T-helper 22 cell (primary cell): ENCODE results near the gene ARHGAP23.

ENCODE experiments used
- DNase-seq: peaks from one replicate; pipeline ENCODE4 v3.0.0-alpha.2; 2020; ENCODE audit warnings: low read depth

The ARHGAP23 gene

DNA sequence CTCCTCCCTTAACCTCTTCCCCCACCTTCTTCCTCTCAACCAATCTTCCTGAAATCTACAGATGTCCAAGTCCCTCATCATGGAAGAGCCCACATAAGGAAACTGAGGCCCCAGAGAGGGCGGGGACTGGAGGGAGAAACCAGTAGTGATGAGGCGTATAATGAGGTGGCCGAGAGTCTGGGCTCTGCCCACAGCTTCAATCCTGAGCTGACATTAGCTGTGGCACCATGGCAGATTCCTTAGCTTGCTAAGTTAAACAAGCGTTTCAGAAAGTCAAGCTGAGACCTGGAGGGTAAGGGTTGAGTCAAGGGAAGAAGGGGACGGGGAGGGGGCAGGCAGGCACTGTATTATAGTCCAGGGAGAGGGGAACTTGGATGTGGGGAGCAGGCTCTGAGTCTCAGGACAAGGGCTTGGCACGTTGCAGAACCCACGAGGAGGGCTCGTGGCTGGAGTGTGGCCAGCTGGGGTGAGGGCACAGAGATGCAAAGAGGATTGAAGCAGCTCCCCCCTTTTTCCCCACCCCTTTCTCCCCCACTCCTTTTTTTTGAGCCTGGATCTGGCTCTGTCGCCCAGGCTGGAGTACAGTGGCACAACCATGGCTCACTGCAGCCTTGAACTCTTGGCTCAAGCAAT is 13.3 kb downstream of the ARHGAP23 start:
- DNase-seq = no peak

DNA sequence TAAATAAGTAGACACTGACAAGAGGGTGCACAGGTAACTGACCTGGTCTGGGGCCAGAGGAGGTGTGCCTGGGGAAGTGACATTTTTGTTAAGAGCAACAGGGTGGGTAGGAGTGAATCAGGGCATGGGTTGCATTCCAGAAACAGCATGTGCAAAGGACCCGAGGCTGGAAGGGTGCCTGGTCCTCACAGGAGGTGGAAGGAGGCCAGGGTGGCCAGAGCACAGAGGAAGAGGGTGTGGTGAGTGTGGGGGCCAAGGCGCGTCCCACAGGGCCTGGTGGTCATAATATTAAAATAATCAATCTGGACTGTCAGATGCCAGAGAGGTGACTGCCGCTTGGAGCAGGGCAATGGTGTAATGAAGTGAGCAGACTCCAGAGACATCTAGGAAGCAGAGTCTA is 14.3 kb downstream of the ARHGAP23 start:
- DNase-seq = no peak

GRCh38 chr17:38443356-38444031 is 15.2 kb downstream of the ARHGAP23 start:
- no peak for DNase-seq

- peak; percentile 15 for DNase-seq
Measured at GRCh38 chr17:38444151-38444550, 15.9 kb downstream of the ARHGAP23 start.

DNA sequence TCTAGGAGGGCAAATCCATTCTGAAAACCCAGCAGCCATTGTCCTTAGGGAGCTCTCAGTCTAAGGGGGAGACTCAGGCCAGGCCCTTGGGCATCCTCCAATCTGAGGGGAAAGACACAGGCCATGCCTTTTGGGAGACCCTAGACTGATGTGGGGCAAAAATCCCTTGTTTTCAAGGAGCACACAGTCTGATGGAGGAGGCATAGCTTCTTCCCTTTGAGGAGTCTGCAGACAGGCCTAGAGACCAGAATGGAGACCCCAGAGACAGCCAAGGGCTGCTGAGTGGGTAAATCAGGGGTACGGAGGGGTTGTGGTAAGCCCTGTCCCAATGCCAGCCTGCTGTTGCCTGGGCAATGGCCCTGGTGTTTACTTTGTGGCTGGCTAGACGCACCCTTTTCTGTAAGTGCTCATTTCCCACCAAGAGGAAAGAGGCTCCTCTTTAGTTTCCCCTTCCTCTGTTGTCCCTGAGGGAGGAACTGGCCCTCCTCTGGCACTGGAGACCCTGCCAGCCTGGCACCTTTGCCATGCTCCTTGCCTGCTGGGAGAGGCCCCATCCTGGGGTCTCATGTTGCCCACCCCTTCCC is 19.3 kb downstream of the ARHGAP23 start:
- DNase-seq = no peak

GRCh38 chr17:38448208-38448771 is 20.0 kb downstream of the ARHGAP23 start:
- DNase-seq = no peak

DNA sequence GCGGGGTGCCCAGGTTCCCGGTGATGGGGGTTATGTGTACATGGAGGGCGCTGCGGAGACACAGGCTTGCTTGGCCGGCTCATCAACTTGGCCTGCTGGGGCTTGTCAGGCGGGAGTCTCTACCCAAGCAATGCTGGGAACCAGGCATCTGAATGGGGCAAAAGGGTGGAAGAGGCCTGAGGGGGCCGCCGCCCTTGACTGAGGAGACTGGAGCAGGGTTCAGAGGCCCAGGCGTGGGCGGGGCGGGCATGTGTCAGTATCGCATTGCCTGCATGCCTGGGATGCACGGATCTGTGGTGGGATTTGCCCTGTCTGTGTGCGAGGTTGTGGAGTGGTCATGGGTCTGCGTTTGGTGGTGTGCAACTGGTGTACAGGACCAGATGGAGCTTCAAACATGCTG is 21.1 kb downstream of the ARHGAP23 start:
- no peak for DNase-seq

GRCh38 chr17:38450557-38451029 is 22.3 kb downstream of the ARHGAP23 start:
- no peak for DNase-seq

DNA sequence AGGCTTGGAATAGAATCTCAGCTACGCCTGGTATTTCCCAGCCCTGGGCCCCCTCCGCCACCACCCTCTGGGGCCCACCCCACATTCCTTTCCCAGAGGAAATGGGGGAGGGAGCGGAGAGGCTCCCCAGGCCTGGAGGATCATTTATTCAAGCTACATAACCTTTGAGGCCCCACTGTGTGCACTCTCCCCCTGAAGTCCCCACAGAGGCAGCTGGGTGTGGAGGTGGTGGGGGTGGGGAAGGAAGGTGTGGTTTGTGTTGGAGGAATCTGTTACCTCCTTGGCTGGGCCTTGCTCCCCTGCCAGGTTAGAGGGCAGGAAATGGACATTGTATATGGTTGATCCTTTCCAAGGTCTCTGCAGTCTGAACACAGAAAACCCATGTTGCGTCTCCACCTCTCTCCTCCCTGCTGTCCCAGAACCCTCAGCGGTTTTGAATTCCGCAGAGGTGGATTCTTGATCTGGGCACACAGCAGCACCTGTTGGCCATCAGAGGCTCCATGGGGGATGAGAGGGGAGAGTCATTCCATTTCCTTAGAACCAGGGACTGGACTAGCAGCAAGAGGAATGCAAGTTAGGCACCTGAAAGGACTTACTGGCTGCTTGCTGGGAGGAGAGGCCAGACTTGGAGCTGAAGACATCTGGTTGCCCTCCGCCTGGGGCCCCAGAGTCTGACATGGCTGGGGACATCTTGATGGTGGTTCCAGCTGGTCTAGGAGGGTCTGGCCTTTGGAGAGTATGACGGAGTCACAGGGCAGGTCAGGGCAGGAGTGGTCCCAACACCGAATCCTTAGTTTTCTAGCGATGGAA is 23.0 kb downstream of the ARHGAP23 start:
- DNase-seq = no peak

- DNase-seq = no peak
Measured at GRCh38 chr17:38451840-38452529, 23.7 kb downstream of the ARHGAP23 start.

DNA sequence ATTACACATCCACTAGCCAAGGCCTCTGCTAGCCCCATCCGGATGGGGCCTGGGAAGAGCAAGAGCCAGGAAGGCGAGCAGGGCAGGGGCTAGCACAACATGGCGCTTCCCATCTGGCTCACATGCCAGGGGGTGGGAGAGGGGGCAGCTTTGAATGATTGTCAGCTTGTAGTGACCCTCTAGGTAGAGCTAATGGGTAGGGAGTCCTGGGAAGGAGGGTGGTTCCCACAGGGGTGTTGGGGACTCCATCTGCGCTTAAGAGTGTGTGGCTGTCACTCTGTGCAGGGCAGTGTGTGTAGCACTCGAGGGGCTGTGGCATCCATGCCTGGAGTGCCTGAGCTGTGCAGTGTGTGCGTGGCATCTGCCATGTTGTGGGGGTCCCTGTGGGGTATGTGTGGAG is 24.5 kb downstream of the ARHGAP23 start:
- no peak for DNase-seq

- no peak for DNase-seq
Measured at GRCh38 chr17:38453951-38454421, 25.7 kb downstream of the ARHGAP23 start.

- DNase-seq = no peak
Measured at GRCh38 chr17:38454532-38454931, 26.3 kb downstream of the ARHGAP23 start.

DNA sequence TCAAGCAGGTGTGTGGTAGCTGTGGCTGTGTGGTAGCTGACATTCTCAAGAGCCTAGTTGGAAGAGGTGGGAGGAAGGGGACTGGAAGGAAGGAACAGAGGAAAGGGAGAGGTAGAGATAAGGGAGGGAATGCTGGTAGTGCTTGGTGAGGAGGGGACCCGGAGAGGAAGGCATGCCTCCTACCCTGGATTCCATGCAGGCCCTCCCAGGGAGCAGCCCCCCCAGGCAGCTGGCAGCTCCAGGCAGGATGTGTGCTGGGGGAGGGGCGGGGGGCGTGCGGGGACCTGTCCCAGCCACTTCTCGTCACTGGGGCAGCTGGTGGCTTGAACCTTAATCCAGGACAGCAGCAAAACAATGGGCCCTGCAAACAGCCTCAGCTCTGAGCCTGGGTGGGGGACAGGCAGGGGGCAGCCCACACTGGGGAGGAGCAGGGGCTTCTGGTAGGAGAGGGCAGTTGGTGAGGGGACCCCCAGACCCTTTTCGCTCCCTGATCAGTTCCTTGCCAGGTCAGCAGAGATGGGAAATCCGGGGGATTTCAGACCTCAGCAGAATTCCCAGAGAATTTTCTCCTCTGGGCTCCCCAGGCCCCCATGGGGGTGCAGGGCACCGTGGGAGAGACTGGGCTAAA is 27.1 kb downstream of the ARHGAP23 start:
- DNase-seq = no peak

GRCh38 chr17:38456031-38456815 is 28.0 kb downstream of the ARHGAP23 start:
- no peak for DNase-seq

- DNase-seq = no peak
Measured at GRCh38 chr17:38457577-38458371, 29.5 kb downstream of the ARHGAP23 start.

DNA sequence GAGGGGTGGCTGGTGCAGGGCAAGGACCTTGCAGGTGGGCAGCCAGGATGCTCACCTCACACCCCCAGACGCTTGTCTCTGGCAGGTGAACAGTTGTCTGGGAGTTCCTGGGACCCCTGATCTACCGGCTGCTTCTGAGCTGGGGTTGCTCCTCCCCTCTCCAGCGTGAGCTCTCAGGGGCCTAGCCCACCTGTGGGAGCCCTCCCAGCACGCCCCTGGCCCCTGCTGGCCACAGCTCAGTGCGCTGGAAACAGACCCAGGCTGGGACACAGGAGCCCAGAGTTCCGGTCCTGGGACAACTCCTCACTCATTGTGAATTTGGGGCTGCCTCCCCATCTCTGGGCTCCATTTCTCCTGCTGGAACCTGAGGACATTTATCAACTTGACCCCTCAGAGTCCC is 30.3 kb downstream of the ARHGAP23 start:
- no peak for DNase-seq

GRCh38 chr17:38459567-38459966 is 31.3 kb downstream of the ARHGAP23 start:
- DNase-seq = no peak

DNA sequence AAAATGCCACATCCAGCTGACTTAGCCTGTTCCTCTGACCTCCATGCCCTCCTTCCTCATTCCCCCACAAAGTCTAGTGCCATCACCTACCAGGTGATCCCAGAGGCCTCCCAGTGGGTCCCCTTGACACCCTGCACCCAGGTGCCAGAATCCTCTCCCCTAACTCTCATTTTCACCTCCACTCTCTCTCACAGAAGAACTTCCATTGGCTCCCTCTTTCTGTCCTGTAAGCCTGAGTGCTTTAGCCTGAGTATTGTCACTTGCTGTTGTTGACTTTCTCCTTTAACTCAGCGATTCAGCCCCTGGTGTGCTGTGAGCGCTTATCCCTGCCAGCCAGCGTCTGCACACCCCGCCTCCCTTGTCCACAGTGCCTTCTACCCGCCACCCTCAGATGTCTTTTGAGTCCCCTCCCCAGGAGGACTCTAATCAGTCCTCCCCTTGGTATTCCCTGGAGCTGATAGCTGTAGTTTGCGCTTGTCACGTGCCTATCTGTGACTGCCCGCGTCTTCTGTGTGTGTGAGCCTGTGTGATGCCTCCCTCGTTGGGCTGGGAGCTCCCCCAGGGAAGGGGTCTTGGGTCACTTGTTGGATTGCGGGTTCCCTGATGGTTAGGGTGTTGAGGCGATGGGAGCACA is 31.9 kb downstream of the ARHGAP23 start:
- DNase-seq = no peak
